Measurements from ENCODE around the gene MRPL55.
A peak's percentile ranks its signal among the peaks of the same experiment; 100 is the strongest.

The MRPL55 gene

GRCh38 chr1:228147151-228147693 lies 38.1 kb upstream of the MRPL55 start:
- no peak for DNase-seq

GRCh38 chr1:228146417-228147150 lies 37.5 kb upstream of the MRPL55 start:
- no peak for DNase-seq

GRCh38 chr1:228145463-228146416 lies 36.6 kb upstream of the MRPL55 start:
- DNase-seq = no peak

- no peak for DNase-seq
Observed at GRCh38 chr1:228144993-228145343, 35.9 kb upstream of the MRPL55 start.

- no peak for DNase-seq
Observed at GRCh38 chr1:228144193-228144992, 35.3 kb upstream of the MRPL55 start.

GRCh38 chr1:228143480-228144192 lies 34.5 kb upstream of the MRPL55 start:
- no peak for DNase-seq

- no peak for DNase-seq
Observed at GRCh38 chr1:228142701-228143136, 33.6 kb upstream of the MRPL55 start.

GRCh38 chr1:228142155-228142691 lies 33.1 kb upstream of the MRPL55 start:
- DNase-seq = no peak

- peak; percentile 45 for DNase-seq
Observed at GRCh38 chr1:228141226-228142044, 32.3 kb upstream of the MRPL55 start.

GRCh38 chr1:228140724-228141225 lies 31.7 kb upstream of the MRPL55 start:
- DNase-seq = no peak

- peak; percentile 100 for DNase-seq
Observed at GRCh38 chr1:228139931-228140723, 31.0 kb upstream of the MRPL55 start, which contains the start of gene GUK1. Gene GUK1 (plus strand): TSS chr1:228140279. CDS start chr1:228140303, 24 bp downstream.

GRCh38 chr1:228139406-228139930 lies 30.4 kb upstream of the MRPL55 start:
- no peak for DNase-seq

- peak; percentile 33 for DNase-seq
Observed at GRCh38 chr1:228136901-228137300, 27.8 kb upstream of the MRPL55 start.

GRCh38 chr1:228134591-228134990 lies 25.5 kb upstream of the MRPL55 start:
- DNase-seq = no peak

GRCh38 chr1:228131766-228132165 lies 22.7 kb upstream of the MRPL55 start:
- no peak for DNase-seq

GRCh38 chr1:228125185-228125584 lies 16.1 kb upstream of the MRPL55 start:
- DNase-seq = no peak

- DNase-seq = no peak
Observed at GRCh38 chr1:228123505-228123904, 14.4 kb upstream of the MRPL55 start.

GRCh38 chr1:228122921-228123441 lies 13.9 kb upstream of the MRPL55 start:
- no peak for DNase-seq

GRCh38 chr1:228120857-228121489 lies 11.9 kb upstream of the MRPL55 start:
- no peak for DNase-seq

Measured in CD4-positive, alpha-beta T cell treated with Interleukin-12 subunit alpha and Interleukin-12 subunit beta, for 1 hour (primary cell).